Suprapubic skin (tissue), 4 donors: ENCODE measurements around the gene MPP3. TPM values are rescaled to one million over a fixed set of nuclear protein-coding genes. Genes with fewer than 3 reads are reported as not detected.

Experiments
- DNase-seq, 2 donors: peaks; one replicate each; pipeline ENCODE4 v3.0.0-alpha.2; 2019; ENCODE audit warnings: low spot score in 2 of 2
- H3K27ac ChIP-seq: fragments of 200-600 bp; sonication (generic); one replicate; pipeline ENCODE4 v1.5.1; 2019
- H3K27me3 ChIP-seq: fragments of 200-600 bp; sonication (generic); one replicate; pipeline ENCODE4 v1.5.1; 2019
- H3K36me3 ChIP-seq: fragments of 200-600 bp; sonication (generic); one replicate; pipeline ENCODE4 v1.5.1; 2019
- H3K4me1 ChIP-seq: fragments of 200-600 bp; sonication (generic); one replicate; pipeline ENCODE4 v1.5.1; 2019
- H3K4me3 ChIP-seq: fragments of 200-600 bp; sonication (generic); one replicate; pipeline ENCODE4 v1.5.1; 2019; ENCODE audit warnings: mild to moderate bottlenecking
- H3K9me3 ChIP-seq: fragments of 200-600 bp; sonication (generic); one replicate; pipeline ENCODE4 v1.5.1; 2019
- EP300 ChIP-seq: sonication (generic); formaldehyde crosslinking; IDR thresholded peaks from one replicate; pipeline ENCODE4 v1.6.1; 2017; ENCODE audit warnings: antibody characterized with exemption
- POLR2A ChIP-seq, 2 donors: fragments of 450-650 bp; IDR thresholded peaks; one replicate each; pipeline ENCODE4 v1.6.1; 2017; ENCODE audit warnings: antibody characterized with exemption in 2 of 2, mild to moderate bottlenecking in 2 of 2, moderate library complexity in 2 of 2
- POLR2AphosphoS5 ChIP-seq, 3 donors: sonication (generic); formaldehyde crosslinking; IDR thresholded peaks; one replicate each; pipeline ENCODE4 v1.6.1; 2017; ENCODE audit warnings: antibody characterized with exemption in 3 of 3
- WGBS: methylation state at CpG from one replicate; pipeline ENCODE4 v1.1.5; 2018; 5-methylcytosine and 5-hydroxymethylcytosine counted together
- total RNA-seq, 4 donors: library from RNA; depleted of rRNA; stranded (reverse); fragments of >200 nt; gene quantifications; one replicate each; pipeline ENCODE4 v1.1.0, GENCODE V29; 2016
- TF ChIP-seq, protein P1 (sequence below), 2 donors: fragments of 200-600 bp in 1 of 2; fragments of 450-650 bp in 1 of 2; sonication (generic) in 1 of 2; IDR thresholded peaks; one replicate each; pipeline ENCODE4 v1.5.1; 2016 to 2019; ENCODE audit warnings: antibody characterized with exemption in 2 of 2, mild to moderate bottlenecking in 1 of 2, moderate library complexity in 1 of 2

The MPP3 gene, protein sequence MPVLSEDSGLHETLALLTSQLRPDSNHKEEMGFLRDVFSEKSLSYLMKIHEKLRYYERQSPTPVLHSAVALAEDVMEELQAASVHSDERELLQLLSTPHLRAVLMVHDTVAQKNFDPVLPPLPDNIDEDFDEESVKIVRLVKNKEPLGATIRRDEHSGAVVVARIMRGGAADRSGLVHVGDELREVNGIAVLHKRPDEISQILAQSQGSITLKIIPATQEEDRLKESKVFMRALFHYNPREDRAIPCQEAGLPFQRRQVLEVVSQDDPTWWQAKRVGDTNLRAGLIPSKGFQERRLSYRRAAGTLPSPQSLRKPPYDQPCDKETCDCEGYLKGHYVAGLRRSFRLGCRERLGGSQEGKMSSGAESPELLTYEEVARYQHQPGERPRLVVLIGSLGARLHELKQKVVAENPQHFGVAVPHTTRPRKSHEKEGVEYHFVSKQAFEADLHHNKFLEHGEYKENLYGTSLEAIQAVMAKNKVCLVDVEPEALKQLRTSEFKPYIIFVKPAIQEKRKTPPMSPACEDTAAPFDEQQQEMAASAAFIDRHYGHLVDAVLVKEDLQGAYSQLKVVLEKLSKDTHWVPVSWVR
- 1 to 10 TPM; 5.4 to 8.0 (median 5.9) TPM for total RNA-seq

DNA sequence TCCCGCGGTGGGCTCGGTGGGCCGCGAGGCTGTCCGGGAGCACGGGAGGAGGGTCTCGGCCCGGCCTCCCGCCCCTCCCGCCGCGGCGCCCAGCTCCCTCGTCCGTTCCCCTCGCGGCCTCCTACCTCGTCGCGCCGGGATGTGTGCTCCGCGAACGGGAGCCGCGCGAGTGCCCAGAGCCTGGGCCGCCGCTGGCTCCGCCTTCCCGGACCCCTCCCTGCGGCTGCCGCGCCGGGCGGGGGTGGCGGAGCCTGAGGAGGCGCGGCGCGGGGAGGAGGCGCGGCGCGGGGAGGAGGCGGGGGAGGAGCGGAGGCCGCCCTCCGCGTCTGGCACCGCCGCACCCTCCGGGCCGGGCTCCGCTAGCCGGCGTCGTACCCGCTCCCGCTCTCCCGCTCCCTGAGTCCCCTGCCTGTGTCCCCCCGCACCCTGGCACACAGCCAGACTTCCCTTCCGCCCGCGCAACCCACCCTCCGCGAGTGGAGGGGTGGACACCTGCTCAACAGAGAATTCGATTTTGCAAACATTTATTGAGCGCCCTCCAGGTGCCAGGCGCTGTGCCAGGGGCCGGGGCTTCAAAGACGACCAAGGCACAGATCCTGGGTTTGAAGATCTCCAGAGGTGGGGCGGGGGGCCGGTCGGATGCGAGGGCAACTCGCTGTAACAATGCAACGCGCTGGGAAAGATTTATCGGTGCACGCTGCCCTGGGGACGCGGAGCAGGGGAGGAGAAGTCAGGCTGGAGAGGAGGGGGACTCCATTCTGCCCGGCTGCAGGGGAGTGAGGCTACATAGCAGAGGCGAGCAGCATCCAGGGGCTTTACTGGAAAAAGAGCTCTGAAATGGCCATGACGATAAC is at the start of gene MPP3:
TSS of gene MPP3 (minus strand) at position 171 of the 854 bp plus-strand sequence. CDS start 1,240 bp downstream, outside the sequence.
- Histone ChIP-seq H3K36me3 (peaks cover 9% of the 10 kb centered on the region), H3K27me3 (no peaks in the 10 kb centered on the region), H3K4me1 (peaks cover 21% of the 10 kb centered on the region), H3K4me3 (peak within 1 kb of the TSS; percentile 73), H3K27ac (no peak within 1 kb of the TSS), H3K9me3 (no peaks in the 10 kb centered on the region)
- 4% methylated on average over 20 of the region's 87 CpGs for WGBS
- DNase-seq, result no peak
- TF ChIP-seq EP300 (no peak), POLR2A (IDR thresholded peaks at IDR 0.05) (no peak), POLR2AphosphoS5 (IDR thresholded peaks at IDR 0.05) (no peak)
- TF ChIP-seq, protein P1, sequence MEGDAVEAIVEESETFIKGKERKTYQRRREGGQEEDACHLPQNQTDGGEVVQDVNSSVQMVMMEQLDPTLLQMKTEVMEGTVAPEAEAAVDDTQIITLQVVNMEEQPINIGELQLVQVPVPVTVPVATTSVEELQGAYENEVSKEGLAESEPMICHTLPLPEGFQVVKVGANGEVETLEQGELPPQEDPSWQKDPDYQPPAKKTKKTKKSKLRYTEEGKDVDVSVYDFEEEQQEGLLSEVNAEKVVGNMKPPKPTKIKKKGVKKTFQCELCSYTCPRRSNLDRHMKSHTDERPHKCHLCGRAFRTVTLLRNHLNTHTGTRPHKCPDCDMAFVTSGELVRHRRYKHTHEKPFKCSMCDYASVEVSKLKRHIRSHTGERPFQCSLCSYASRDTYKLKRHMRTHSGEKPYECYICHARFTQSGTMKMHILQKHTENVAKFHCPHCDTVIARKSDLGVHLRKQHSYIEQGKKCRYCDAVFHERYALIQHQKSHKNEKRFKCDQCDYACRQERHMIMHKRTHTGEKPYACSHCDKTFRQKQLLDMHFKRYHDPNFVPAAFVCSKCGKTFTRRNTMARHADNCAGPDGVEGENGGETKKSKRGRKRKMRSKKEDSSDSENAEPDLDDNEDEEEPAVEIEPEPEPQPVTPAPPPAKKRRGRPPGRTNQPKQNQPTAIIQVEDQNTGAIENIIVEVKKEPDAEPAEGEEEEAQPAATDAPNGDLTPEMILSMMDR (IDR thresholded peaks at IDR 0.05), result no peak

DNA sequence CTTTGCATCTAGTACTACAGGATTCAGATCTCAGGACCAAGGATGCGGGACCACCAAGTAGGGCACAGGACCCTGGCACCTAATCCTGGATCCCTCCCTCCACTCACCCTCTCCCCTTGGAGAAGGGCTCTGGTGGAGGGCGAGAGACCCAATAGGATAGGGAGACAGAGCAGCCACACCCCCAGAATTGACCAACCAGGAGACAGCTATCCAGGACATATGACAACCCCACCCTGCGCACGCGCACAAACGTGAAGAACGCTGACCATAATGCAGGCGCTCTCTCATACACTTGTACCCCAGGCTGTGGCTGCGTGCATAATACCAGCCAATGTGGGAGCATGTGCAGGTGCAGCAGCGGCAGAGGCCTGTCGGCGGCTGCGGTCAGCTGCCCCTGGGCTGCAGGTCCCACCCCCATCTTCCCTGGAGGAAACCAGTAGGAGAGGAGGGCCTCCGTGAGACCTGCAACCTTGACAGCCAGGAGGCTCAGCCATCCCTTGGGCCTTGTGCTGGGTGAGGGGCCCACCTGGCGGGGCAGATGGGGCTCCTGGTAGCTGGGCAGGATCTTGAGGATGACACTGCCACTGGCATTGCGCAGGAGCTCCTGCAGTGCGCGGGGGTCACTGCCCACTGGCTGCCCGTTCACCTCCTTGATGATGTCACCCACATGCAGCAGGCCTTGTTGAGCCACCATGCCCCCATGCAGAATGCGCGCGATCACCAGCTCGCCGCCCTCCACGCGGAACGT is 49.0 kb upstream of the MPP3 start:
- TF ChIP-seq EP300 (no peak), POLR2A (IDR thresholded peaks at IDR 0.05) (no peak), POLR2AphosphoS5 (IDR thresholded peaks at IDR 0.05) (no peak)
- TF ChIP-seq, protein P1 (IDR thresholded peaks at IDR 0.05), result no peak
- no peak for DNase-seq
- Histone ChIP-seq H3K4me3 (no peak overlapping the region), H3K27ac (no peak overlapping the region), H3K36me3 (peaks cover 6% of the 10 kb centered on the region), H3K4me1 (peaks cover 7% of the 10 kb centered on the region), H3K27me3 (no peaks in the 10 kb centered on the region), H3K9me3 (no peaks in the 10 kb centered on the region)
- WGBS, result 97% methylated on average over 20 of the region's 27 CpGs

DNA sequence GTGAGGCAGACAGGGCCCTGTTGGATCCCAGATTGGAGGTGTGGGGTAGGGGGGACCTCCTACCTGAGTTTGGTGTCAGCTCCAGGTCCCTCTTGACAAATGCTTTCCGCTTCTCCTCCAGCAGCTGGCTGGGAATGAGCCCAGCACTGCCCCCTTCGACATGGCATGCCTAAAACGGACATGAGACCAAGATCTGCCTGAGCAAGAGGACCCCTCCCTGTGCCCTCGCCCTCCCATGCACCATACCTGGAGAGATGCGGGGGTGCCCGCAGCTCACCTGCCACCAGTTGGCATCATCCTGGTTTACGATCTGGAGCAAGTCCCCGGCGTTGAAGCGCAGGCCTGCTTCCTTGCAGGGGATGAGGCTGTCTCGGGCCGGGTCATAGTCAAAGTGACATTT is 48.2 kb upstream of the MPP3 start:
- Histone ChIP-seq H3K4me1 (peaks cover 7% of the 10 kb centered on the region), H3K27me3 (no peaks in the 10 kb centered on the region), H3K36me3 (peaks cover 6% of the 10 kb centered on the region), H3K4me3 (no peak overlapping the region), H3K27ac (no peak overlapping the region), H3K9me3 (no peaks in the 10 kb centered on the region)
- 96% methylated on average over 10 of the region's 12 CpGs for WGBS
- TF ChIP-seq, protein P1 (IDR thresholded peaks at IDR 0.05), result no peak
- no peak for TF ChIP-seq POLR2AphosphoS5 (IDR thresholded peaks at IDR 0.05)
- TF ChIP-seq POLR2A (IDR thresholded peaks at IDR 0.05), result no peak
- DNase-seq, result no peak

DNA sequence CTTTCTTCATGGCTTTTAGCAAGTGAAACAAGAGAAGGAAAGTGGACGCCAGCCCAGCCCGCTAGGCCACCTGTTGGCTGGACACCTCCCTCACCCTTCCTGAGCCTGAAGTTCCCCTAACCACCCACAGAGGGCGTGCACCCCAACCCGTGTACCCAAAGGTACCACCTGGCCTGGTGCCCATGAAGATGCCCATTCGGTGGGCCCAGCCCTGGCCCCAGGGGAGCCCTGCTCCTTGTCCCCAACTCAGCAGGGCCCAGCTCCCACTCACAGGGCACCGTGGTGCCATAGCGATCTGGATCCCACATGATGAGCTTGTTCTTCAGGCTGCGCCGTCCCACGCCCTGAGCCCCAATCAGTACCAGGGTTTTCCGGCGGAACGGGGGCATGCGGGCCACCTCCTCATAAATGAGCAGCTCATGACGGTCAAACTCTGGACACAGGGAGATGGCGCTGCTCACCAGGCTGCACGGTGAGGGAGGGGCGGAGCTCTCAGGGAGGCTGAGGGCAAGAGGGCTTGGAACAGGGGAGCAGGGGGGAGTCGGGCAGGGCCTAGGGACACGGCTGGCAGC is 47.6 kb upstream of the MPP3 start:
- 82% methylated on average over 18 of the region's 20 CpGs for WGBS
- Histone ChIP-seq H3K4me3 (no peak overlapping the region), H3K9me3 (no peaks in the 10 kb centered on the region), H3K36me3 (peaks cover 6% of the 10 kb centered on the region), H3K4me1 (peaks cover 7% of the 10 kb centered on the region), H3K27me3 (no peaks in the 10 kb centered on the region), H3K27ac (no peak overlapping the region)
- no peak for DNase-seq
- no peak for TF ChIP-seq EP300
- TF ChIP-seq, protein P1 (IDR thresholded peaks at IDR 0.05), result peak; percentile 39 to 70
